ENCODE results near the gene EHMT2. TPM values are rescaled to one million over a fixed set of nuclear protein-coding genes. Genes with fewer than 3 reads are reported as not detected.
A peak's percentile ranks its signal among the peaks of the same experiment; 100 is the strongest.

The EHMT2 gene
- total and polyA plus RNA-seq, 2 of the 8 experiments (the other 6 are each of a cell fraction or from before 2014, with no cell fraction given), result 125 to 177 TPM

- peak overlapping the region; percentile 54; the same call in 1 of the 2 replicates for H4K8ac ChIP-seq (ENCODE audit: extremely low read depth, insufficient read depth, low read length)
- CTCF ChIA-PET (ENCODE audit: partially characterized antibody), result interaction anchor here (0.5 to 5.8 kb wide), 8 partner anchors 10 to 181 kb away, joined by 3 to 25 read pairs (median 4); partner anchors contain the start of gene EHMT2
- no peak overlapping the region for H3K23ac ChIP-seq (ENCODE audit: insufficient read length)
- no peak overlapping the region for H3K56ac ChIP-seq (replicated peaks; ENCODE audit: insufficient read length, low read depth, low read length)
- POLR2A ChIA-PET (ENCODE audit: partially characterized antibody), result interaction anchor here (1.1 to 2.3 kb wide), 6 partner anchors 7 to 55 kb away, joined by 3 to 8 read pairs (median 4); partner anchors contain the start of genes HSPA1A, HSPA1B, HSPA1L and NEU1
- no peak overlapping the region; a peak in 1 of 4 replicates for H3K4me2 ChIP-seq (ENCODE audit: insufficient read depth in 1 of 2, low read depth in 2 of 2, low read length in 2 of 2)
- DNase-seq (ENCODE audit: low read depth in 1 of 2, low spot score in 2 of 2) (peak in 1 of 2 experiments; percentile 62), FAIRE-seq (no peak)
- H3K23me2 ChIP-seq (ENCODE audit: low read depth, low read length), result no peaks in the 10 kb centered on the region; the same call in 1 of the 2 replicates
- H3K36me3 ChIP-seq (ENCODE audit: control insufficient read depth in 2 of 4, insufficient read depth in 4 of 4, low read length in 3 of 4), result no peaks in the 10 kb centered on the region
- no peak overlapping the region for H3K14ac ChIP-seq (ENCODE audit: insufficient read length)
- H4K5ac ChIP-seq (ENCODE audit: insufficient read length, low read depth, low read length), result no peak overlapping the region
- H4K91ac ChIP-seq (replicated peaks; ENCODE audit: insufficient read length, low read length), result peak overlapping the region; percentile 39
- no peak overlapping the region for H3K4me3 ChIP-seq (ENCODE audit: extremely low read depth in 1 of 4, insufficient read depth in 2 of 4, low read depth in 3 of 4, low read length in 4 of 4)
- H2BK12ac ChIP-seq (ENCODE audit: low read depth, low read length), result peak overlapping the region; percentile 39; the same call in 1 of the 2 replicates
- H2AFZ ChIP-seq (ENCODE audit: low read length), result 0 out of 2 replicates have a peak overlapping the region, but pooled peaks have one; percentile 3
- H3K9me3 ChIP-seq (ENCODE audit: insufficient read depth in 2 of 2, low read depth in 1 of 2, low read length in 1 of 2), result no peaks in the 10 kb centered on the region
- H2BK120ac ChIP-seq (replicated peaks; ENCODE audit: low read depth, low read length), result no peak overlapping the region
- no peaks in the 10 kb centered on the region for H4K20me1 ChIP-seq (replicated peaks in 1 of 2; ENCODE audit: control insufficient read depth in 1 of 2, insufficient read depth in 2 of 2, low read length in 2 of 2)
- no peaks in the 10 kb centered on the region for H3K79me1 ChIP-seq (ENCODE audit: low read depth, low read length)
- WGBS, 2 experiments (ENCODE audit: extremely low coverage in 1 of 2, insufficient coverage in 1 of 2, insufficient read length in 1 of 2, insufficient replicate concordance in 2 of 2, low coverage in 1 of 2, low lambda C conversion rate in 2 of 2, missing lambda C conversion rate in 1 of 2), result 91% methylated on average over 16 of the region's 16 CpGs; no CpG with 5 or more reads in 1 of the 2 experiments
- H3K18ac ChIP-seq (ENCODE audit: extremely low read depth, low read length), result peak overlapping the region; percentile 34; the same call in 1 of the 2 replicates
- peak overlapping the region; percentile 25 for H2BK15ac ChIP-seq (ENCODE audit: low read length)
- no peak overlapping the region for H3K4ac ChIP-seq (replicated peaks; ENCODE audit: insufficient read length, low read depth, low read length)
- peak overlapping the region; percentile 72; the same call in 1 of the 2 replicates for H2BK5ac ChIP-seq (ENCODE audit: low read depth, low read length)
- H2AK5ac ChIP-seq (ENCODE audit: low read depth, low read length), result no peak overlapping the region
- H3K9ac ChIP-seq (replicated peaks in 1 of 4; ENCODE audit: extremely low read depth in 1 of 4, low read depth in 3 of 4, low read length in 3 of 4), result no peak overlapping the region
- H3K4me1 ChIP-seq (replicated peaks in 1 of 4; ENCODE audit: control insufficient read depth in 3 of 4, insufficient read depth in 4 of 4, low read length in 3 of 4), result peaks cover 0 to 12% (median 8%) of the 10 kb centered on the region in 4 experiments; a peak in 4 of 7 replicates
- no peak overlapping the region for H3K27ac ChIP-seq (ENCODE audit: low read depth, low read length)
- H3K79me2 ChIP-seq (ENCODE audit: control insufficient read depth in 1 of 2, insufficient read depth in 2 of 2, low read length in 2 of 2), result no peaks in the 10 kb centered on the region
- no peaks in the 10 kb centered on the region for H3K27me3 ChIP-seq (replicated peaks in 1 of 4; ENCODE audit: control insufficient read depth in 3 of 4, extremely low read depth in 1 of 4, insufficient read depth in 3 of 4, low read length in 3 of 4)
- H2BK20ac ChIP-seq (ENCODE audit: low read length), result no peak overlapping the region
- no peak for TF ChIP-seq POU5F1 (IDR thresholded peaks at IDR 0.05; ENCODE audit: low read depth, low read length)
- TF ChIP-seq E2F6 (IDR thresholded peaks at IDR 0.05), result no peak
- TF ChIP-seq SP1 (IDR thresholded peaks at IDR 0.05; ENCODE audit: low read depth, low read length), result no peak
- peak in 2 of 3 experiments; percentile 52 to 62; a peak in 3 of 4 replicates for TF ChIP-seq CTCF (IDR thresholded peaks at IDR 0.05; ENCODE audit: control extremely low read depth in 1 of 3, insufficient read depth in 1 of 3, low read depth in 1 of 3, low read length in 3 of 3)
- no peak for TF ChIP-seq CTBP2 (IDR thresholded peaks at IDR 0.05; ENCODE audit: borderline replicate concordance, insufficient read depth, insufficient read length, low read length)
- TF ChIP-seq USF2 (IDR thresholded peaks at IDR 0.05; ENCODE audit: low read length), result no peak
- no peak for TF ChIP-seq TEAD4 (IDR thresholded peaks at IDR 0.05; ENCODE audit: low read depth, low read length)
Observed at GRCh38 chr6:31870385-31870921, 27.0 kb downstream of the EHMT2 start.

Measured in H1 (cell line).